Choroid plexus epithelial cell (primary cell): ENCODE data around the gene PDRG1.

Experiments
- DNase-seq: peaks from one replicate; pipeline ENCODE4 v3.0.0-alpha.2; 2010; ENCODE audit warnings: low read depth
- H3K4me3 ChIP-seq: 2 replicates; pipeline ENCODE4 v1.5.1; 2011; ENCODE audit warnings: low read depth, mild to moderate bottlenecking, control low read depth, low read length, moderate library complexity
- TF ChIP-seq, protein P1 (sequence below): conservative IDR thresholded peaks from 2 replicates; pipeline ENCODE4 v1.5.1; 2011; ENCODE audit warnings: low read depth, mild to moderate bottlenecking, control low read depth, inconsistent platforms, low read length, moderate library complexity

The PDRG1 gene

DNA sequence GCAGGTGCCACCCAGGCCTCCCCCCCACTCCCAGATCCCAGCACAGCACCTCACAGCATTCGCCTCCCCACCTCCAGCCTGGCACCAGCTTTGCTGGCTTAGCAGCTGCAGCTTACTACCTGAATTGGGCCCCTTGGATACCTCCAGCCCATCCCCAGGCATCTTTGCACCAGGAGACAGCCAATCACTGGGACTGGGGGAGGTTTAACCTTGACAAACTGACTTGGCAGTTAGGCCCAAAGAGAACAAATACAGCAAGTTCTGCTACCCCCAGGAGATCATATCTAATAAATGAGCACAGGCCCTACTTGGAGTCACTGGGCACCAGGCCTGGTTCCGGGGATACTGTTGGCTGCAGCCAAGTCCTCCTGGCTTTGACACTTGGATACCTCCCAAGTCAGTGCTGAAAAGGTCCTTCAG lies 8.8 kb downstream of the PDRG1 start:
- no peak for DNase-seq
- TF ChIP-seq, protein P1, sequence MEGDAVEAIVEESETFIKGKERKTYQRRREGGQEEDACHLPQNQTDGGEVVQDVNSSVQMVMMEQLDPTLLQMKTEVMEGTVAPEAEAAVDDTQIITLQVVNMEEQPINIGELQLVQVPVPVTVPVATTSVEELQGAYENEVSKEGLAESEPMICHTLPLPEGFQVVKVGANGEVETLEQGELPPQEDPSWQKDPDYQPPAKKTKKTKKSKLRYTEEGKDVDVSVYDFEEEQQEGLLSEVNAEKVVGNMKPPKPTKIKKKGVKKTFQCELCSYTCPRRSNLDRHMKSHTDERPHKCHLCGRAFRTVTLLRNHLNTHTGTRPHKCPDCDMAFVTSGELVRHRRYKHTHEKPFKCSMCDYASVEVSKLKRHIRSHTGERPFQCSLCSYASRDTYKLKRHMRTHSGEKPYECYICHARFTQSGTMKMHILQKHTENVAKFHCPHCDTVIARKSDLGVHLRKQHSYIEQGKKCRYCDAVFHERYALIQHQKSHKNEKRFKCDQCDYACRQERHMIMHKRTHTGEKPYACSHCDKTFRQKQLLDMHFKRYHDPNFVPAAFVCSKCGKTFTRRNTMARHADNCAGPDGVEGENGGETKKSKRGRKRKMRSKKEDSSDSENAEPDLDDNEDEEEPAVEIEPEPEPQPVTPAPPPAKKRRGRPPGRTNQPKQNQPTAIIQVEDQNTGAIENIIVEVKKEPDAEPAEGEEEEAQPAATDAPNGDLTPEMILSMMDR, result no peak
- H3K4me3 ChIP-seq, result no peak overlapping the region

DNA sequence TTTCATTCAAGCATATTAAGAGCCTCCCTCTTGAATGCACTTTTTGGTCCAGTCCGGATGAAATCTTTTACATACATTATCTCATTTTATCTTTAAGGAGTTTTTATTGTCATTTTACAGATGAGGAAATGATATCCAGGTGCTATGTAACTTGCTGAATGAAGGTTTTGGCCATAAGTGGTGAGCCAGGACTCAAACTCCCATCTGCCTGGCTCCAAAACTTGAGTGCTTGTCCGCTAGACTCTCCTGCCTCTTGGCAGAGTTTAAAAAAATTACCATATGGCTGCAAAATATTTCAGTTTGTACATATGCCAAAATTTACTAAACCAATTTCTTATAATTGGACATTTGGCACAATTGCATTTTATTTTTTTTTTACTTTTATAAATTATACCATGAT lies 12.2 kb downstream of the PDRG1 start:
- H3K4me3 ChIP-seq, result no peak overlapping the region
- DNase-seq, result no peak
- TF ChIP-seq, protein P1, result no peak

DNA sequence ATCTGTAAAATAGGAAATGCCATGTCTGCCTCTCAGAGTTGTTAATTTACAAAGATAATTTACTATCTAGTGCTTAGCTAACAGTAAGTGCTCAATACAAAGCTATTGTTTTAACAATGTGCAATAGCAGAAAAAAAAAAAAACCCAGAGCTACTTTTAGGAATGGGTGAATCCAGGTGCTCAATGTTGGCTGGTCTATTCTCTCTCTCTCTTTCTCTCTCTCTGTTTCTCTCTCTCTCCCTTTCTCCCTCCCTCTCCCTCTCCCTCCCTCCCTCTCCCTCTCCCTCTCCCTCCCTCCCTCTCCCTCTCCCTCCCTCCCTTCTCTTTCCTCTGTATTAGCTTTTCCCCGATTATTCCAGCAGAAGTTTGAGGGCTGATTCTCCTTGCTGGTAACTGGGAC lies 14.0 kb downstream of the PDRG1 start:
- no peak overlapping the region for H3K4me3 ChIP-seq
- TF ChIP-seq, protein P1, result no peak
- DNase-seq, result no peak

DNA sequence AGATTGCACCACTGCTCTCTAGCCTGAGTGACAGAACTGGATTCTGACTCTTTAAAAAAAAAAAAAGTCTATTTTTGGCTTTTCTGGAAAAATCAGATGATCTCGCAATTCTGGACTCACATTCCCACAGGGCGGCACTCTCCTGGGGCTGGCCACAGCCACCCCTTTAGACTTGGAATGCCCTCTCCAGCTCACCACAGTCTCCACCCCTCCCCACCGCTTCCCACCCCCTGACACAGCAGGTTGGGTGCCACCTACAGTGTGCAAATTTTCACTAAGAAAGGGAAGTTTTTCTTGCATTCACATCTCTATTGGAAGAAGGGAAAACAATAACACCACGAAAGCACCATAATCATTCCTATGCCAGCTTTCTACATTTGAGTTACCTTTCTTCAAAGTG lies 15.4 kb downstream of the PDRG1 start:
- DNase-seq, result no peak
- TF ChIP-seq, protein P1, result no peak
- H3K4me3 ChIP-seq, result no peak overlapping the region

DNA sequence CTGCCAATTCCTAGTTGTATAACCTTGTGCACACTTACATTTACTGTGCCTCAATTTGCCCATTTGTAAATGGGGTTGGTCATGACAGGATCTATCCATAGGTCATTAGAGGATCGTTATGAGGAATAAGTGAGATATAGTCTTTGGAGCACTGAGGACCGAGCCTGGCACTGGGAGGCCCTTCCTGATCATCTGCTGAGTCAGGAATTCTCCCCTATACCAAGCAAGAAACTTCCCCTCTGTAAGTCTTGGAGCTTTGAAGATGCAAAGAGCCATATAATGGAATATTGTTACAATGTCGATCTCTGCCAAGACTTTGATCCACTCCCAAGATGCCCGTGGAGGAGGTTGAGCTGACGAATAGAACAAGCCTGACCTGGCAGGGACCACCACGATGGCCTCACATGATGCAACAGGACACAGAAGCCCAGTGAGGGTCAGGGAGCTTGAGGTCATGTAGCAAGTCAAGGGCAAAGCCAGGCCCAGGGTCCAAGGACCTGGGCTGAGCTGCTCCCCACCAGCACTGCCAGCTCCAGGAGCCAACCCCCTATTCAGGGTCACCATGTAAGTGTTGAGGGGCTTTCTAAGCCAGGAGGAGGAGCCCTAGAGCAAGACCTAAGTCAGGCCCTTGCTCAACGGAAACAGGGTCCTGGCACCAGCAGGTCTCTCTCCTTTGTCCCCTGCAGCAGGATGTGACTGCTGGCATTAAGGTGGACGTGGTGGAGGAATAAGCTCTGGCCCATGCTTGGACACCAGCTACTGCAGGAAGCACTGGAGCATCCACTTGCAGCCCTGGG lies 16.7 kb downstream of the PDRG1 start:
- no peak overlapping the region for H3K4me3 ChIP-seq
- TF ChIP-seq, protein P1, result peak; percentile 20
- no peak for DNase-seq

DNA sequence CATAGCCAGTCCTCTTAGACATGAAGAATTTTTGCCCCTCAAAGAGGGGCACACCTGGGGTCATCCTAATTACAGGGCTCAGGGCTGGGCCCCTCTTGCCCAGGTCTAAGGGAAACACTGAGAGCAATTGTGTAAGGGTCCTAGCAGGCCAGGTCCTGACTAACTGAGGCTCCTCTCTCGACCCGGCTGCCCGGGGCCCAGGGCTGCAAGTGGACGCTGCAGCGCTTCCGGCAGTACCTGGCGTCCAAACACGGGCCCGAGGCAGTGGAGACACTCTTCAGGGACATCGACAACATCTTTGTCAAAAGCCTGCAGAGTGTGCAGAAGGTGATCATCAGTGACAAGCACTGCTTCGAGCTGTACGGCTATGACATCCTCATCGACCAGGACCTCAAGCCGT lies 17.4 kb downstream of the PDRG1 start:
- DNase-seq, result no peak
- H3K4me3 ChIP-seq, result no peak overlapping the region
- TF ChIP-seq, protein P1, result no peak

DNA sequence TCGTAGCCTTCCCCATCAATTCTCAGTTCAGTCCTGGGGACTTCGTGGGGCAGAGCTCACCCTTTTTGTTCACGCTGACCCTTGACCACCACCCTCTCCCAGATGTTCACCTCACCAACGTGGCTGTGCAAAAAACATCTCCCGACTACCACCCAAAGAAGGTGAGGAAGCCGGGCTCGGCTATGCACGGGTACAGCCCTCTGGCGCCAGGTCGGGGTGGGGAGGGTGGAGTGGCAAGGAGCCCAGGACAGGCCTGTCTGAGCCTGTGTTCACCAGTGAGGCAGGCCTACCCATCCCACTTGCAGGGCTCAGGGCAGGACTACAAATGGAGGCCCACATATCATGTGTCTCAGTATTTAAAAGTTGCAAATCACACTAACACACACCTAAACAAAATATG lies 18.1 kb downstream of the PDRG1 start:
- DNase-seq, result no peak
- TF ChIP-seq, protein P1, result no peak
- H3K4me3 ChIP-seq, result no peak overlapping the region
